H1 (cell line): ENCODE data around the gene SCN10A. TPM values are rescaled to one million over a fixed set of nuclear protein-coding genes. Genes with fewer than 3 reads are reported as not detected.
A peak's percentile ranks its signal among the peaks of the same experiment; 100 is the strongest.

ENCODE experiments used
- BACH1 ChIP-seq: IDR thresholded peaks from 2 replicates; pipeline ENCODE4 v1.6.1; 2012; ENCODE audit warnings: low read length, improper control_type of control experiment
- BCL11A ChIP-seq, 2 experiments: IDR thresholded peaks; one replicate each; pipeline ENCODE4 v1.6.1; 2011; ENCODE audit warnings: low read depth in 2 of 2, low read length in 2 of 2, mild to moderate bottlenecking in 2 of 2
- CEBPB ChIP-seq: IDR thresholded peaks from 2 replicates; pipeline ENCODE4 v1.6.1; 2012; ENCODE audit warnings: low read depth, low read length
- EZH2 ChIP-seq: fragments of 200-600 bp; sonication (generic); IDR thresholded peaks from 2 replicates; pipeline ENCODE4 v1.7.1; 2012; ENCODE audit warnings: low read depth, mild to moderate bottlenecking, moderate library complexity, low read length, inconsistent platforms; ENCODE audit not compliant: severe bottlenecking
- HDAC6 ChIP-seq: IDR thresholded peaks from one replicate; pipeline ENCODE4 v1.7.1; 2012; ENCODE audit warnings: low read depth, mild to moderate bottlenecking, inconsistent platforms, low read length, moderate library complexity
- JUND ChIP-seq: IDR thresholded peaks from 2 replicates; pipeline ENCODE4 v1.6.1; 2011; ENCODE audit warnings: mild to moderate bottlenecking, improper control_type of control experiment, low read length
- PHF8 ChIP-seq: fragments of 200-600 bp; sonication (generic); conservative IDR thresholded peaks from 2 replicates; pipeline ENCODE4 v1.7.1; 2012; ENCODE audit warnings: low read depth, mild to moderate bottlenecking, inconsistent platforms, low read length, moderate library complexity
- POLR2AphosphoS5 ChIP-seq: IDR thresholded peaks from 2 replicates; pipeline ENCODE4 v1.6.1; 2011; ENCODE audit warnings: low read depth, low read length
- RBBP5 ChIP-seq: IDR thresholded peaks from 2 replicates; pipeline ENCODE4 v1.7.1; 2012; ENCODE audit warnings: low read depth, mild to moderate bottlenecking, inconsistent platforms, low read length, moderate library complexity, borderline replicate concordance
- SIRT6 ChIP-seq: IDR thresholded peaks from one replicate; pipeline ENCODE4 v1.7.1; 2012; ENCODE audit warnings: low read length, inconsistent platforms
- SRF ChIP-seq: IDR thresholded peaks from 2 replicates; pipeline ENCODE4 v1.6.1; 2011; ENCODE audit warnings: mild to moderate bottlenecking, low read depth, low read length, moderate library complexity
- TAF7 ChIP-seq: optimal IDR thresholded peaks from 2 replicates; pipeline ENCODE3; 2011; ENCODE audit warnings: low read depth, mild to moderate bottlenecking, inconsistent platforms, low read length, moderate library complexity, borderline replicate concordance
- TBP ChIP-seq: IDR thresholded peaks from 2 replicates; pipeline ENCODE4 v1.6.1; 2011; ENCODE audit warnings: low read depth, low read length, improper control_type of control experiment
- TEAD4 ChIP-seq: IDR thresholded peaks from 2 replicates; pipeline ENCODE4 v1.6.1; 2012; ENCODE audit warnings: low read depth, low read length, inconsistent platforms, mixed read lengths
- USF2 ChIP-seq: IDR thresholded peaks from 2 replicates; pipeline ENCODE4 v1.6.1; 2011; ENCODE audit warnings: low read length, improper control_type of control experiment
- YY1 ChIP-seq: IDR thresholded peaks from 2 replicates; pipeline ENCODE4 v1.6.1; 2011; ENCODE audit warnings: low read depth, mild to moderate bottlenecking, low read length
- polyA plus RNA-seq, 7 experiments: library from polyadenylated mRNA; depleted of rRNA in 3 of 7; stranded (reverse) in 5 of 7; unstranded in 2 of 7; fragments of >200 nt in 5 of 7; fragments of 200-250 nt in 2 of 7; gene quantifications; 1 replicate in 5 of 7; 2 replicates in 1 of 7; 4 replicates in 1 of 7; pipeline versions ENCODE4 v1.2.1 to v1.2.3, GENCODE V29; 2011 to 2013; ENCODE audit warnings: missing spikeins in 2 of 7, mixed read lengths in 2 of 7
- total RNA-seq: library from RNA; stranded (reverse); fragmentation: NEBNext Ultra II Directional; extraction: Animal tissue kit (Norgen Biotek cat#: 25700); gene quantifications from 2 replicates; pipeline ENCODE4 v1.2.1, GENCODE V29; 2021
- TF ChIP-seq, protein P1 (sequence below): IDR thresholded peaks from 2 replicates; pipeline ENCODE4 v1.6.1; 2012; ENCODE audit warnings: low read length, inconsistent platforms
- TF ChIP-seq, protein P2 (sequence below): IDR thresholded peaks from 2 replicates; pipeline ENCODE4 v1.6.1; 2012; ENCODE audit warnings: inconsistent platforms
- TF ChIP-seq, protein P3 (sequence below): IDR thresholded peaks from 2 replicates; pipeline ENCODE4 v1.6.1; 2011; ENCODE audit warnings: low read depth, mild to moderate bottlenecking, low read length; ENCODE audit not compliant: insufficient read depth

SCN10A gene
- total and polyA plus RNA-seq, 2 of the 8 experiments (the other 6 are each of a cell fraction or from before 2014, with no cell fraction given): not detected

DNA sequence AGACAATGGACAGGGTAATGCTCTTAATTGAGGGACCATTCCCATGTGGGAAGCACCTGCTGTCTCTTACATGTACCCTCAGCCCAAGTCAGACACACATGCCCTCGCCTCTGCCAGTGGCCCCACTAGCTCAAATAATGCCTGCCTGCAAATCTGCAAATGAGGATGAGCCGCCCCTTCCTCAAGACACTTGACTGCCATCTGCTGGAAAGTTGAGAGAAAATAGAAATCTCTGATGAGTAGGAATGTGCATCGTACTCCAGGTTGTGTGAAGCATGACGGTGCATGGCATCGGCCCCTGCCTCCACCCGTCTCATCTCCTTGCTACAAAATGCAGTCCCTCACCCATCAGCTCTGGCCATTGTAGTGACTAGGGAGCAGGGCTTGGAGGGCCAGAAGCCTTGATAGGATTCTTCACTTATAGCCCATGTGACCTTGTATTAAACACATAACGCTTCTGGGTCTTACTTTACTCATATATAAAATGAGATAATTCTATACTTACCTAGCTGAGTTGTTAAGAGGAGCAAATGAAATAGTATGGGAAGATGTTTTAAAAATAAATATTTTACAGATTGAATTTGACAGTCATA lies 160.2 kb downstream of the SCN10A start (continued):
- TF ChIP-seq TBP (no peak), SRF (no peak), TEAD4 (peak; percentile 47; the same call in 1 of the 2 replicates), SIRT6 (no peak), BCL11A (IDR thresholded peaks at IDR 0.05; ENCODE audit: low read depth in 2 of 2, low read length in 2 of 2) (no peak), EZH2 (no peak), YY1 (peak; percentile 34; the same call in 1 of the 2 replicates), PHF8 (no peak), HDAC6 (no peak), RBBP5 (no peak), BACH1 (peak; percentile 94), TAF7 (no peak), JUND (no peak), CEBPB (no peak), USF2 (no peak), POLR2AphosphoS5 (no peak)
- TF ChIP-seq, protein P1, sequence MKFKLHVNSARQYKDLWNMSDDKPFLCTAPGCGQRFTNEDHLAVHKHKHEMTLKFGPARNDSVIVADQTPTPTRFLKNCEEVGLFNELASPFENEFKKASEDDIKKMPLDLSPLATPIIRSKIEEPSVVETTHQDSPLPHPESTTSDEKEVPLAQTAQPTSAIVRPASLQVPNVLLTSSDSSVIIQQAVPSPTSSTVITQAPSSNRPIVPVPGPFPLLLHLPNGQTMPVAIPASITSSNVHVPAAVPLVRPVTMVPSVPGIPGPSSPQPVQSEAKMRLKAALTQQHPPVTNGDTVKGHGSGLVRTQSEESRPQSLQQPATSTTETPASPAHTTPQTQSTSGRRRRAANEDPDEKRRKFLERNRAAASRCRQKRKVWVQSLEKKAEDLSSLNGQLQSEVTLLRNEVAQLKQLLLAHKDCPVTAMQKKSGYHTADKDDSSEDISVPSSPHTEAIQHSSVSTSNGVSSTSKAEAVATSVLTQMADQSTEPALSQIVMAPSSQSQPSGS: no peak
- TF ChIP-seq, protein P2, sequence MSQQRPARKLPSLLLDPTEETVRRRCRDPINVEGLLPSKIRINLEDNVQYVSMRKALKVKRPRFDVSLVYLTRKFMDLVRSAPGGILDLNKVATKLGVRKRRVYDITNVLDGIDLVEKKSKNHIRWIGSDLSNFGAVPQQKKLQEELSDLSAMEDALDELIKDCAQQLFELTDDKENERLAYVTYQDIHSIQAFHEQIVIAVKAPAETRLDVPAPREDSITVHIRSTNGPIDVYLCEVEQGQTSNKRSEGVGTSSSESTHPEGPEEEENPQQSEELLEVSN: no peak
- TF ChIP-seq, protein P3, sequence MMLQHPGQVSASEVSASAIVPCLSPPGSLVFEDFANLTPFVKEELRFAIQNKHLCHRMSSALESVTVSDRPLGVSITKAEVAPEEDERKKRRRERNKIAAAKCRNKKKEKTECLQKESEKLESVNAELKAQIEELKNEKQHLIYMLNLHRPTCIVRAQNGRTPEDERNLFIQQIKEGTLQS: no peak
